Nephron (organoid): ENCODE data around the gene TEX35.

Source experiments
- H3K27ac Mint-ChIP-seq, 3 experiments: 2 replicates each; pipeline ENCODE4 v1.8.0; 2020; ENCODE audit warnings: mixed read lengths in 3 of 3, mild to moderate bottlenecking in 2 of 3, moderate library complexity in 1 of 3
- H3K27me3 Mint-ChIP-seq: 2 replicates; pipeline ENCODE4 v1.8.0; 2021; ENCODE audit warnings: low read depth, mild to moderate bottlenecking, moderate library complexity, mixed read lengths
- H3K36me3 Mint-ChIP-seq: 2 replicates; pipeline ENCODE4 v1.8.0; 2020; ENCODE audit warnings: low read depth, mixed read lengths
- H3K4me1 Mint-ChIP-seq: 2 replicates; pipeline ENCODE4 v1.8.0; 2020; ENCODE audit warnings: mixed read lengths
- H3K4me3 Mint-ChIP-seq, 3 experiments: 2 replicates each; pipeline ENCODE4 v1.8.0; 2020; ENCODE audit warnings: mild to moderate bottlenecking in 3 of 3, mixed read lengths in 3 of 3, moderate library complexity in 2 of 3
- H3K9me3 Mint-ChIP-seq: 2 replicates; pipeline ENCODE4 v1.8.0; 2020; ENCODE audit warnings: mixed read lengths
- TF ChIP-seq, protein P1 (sequence below), 3 experiments: fragments of 200-600 bp; sonication (generic); IDR thresholded peaks; one replicate each; pipeline ENCODE4 v1.5.0; 2021; ENCODE audit warnings: antibody characterized with exemption in 3 of 3; ENCODE audit not compliant: unreplicated experiment in 3 of 3

The TEX35 gene

DNA sequence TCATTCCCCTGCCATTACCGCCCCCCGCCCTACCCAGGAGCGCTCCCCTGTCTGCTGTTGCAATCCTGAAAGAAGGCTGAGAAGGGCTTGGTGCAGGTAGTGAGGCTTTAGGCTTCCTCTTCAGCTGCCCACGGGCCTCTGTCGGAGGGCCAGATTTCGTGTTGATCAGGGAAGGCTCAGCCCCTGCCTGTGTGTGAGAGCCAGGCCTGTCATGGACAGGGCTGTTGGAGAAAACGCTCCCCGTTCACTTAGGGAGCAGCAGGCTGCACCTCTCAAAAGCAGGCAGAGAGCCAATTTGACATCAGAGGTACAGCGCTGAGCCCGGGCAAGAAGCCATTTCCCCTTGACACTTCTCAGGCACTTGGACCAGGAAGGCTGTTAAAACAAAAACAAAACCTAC lies 19.0 kb downstream of the TEX35 start:
- H3K36me3 Mint-ChIP-seq = no peaks in the 10 kb centered on the region
- H3K27me3 Mint-ChIP-seq = peaks cover 13% of the 10 kb centered on the region
- H3K9me3 Mint-ChIP-seq = no peaks in the 10 kb centered on the region
- H3K4me3 Mint-ChIP-seq = no peak overlapping the region
- peaks cover 14% of the 10 kb centered on the region for H3K4me1 Mint-ChIP-seq
- peak overlapping the region in 1 of 3 experiments; percentile 10 for H3K27ac Mint-ChIP-seq
- TF ChIP-seq, protein P1, sequence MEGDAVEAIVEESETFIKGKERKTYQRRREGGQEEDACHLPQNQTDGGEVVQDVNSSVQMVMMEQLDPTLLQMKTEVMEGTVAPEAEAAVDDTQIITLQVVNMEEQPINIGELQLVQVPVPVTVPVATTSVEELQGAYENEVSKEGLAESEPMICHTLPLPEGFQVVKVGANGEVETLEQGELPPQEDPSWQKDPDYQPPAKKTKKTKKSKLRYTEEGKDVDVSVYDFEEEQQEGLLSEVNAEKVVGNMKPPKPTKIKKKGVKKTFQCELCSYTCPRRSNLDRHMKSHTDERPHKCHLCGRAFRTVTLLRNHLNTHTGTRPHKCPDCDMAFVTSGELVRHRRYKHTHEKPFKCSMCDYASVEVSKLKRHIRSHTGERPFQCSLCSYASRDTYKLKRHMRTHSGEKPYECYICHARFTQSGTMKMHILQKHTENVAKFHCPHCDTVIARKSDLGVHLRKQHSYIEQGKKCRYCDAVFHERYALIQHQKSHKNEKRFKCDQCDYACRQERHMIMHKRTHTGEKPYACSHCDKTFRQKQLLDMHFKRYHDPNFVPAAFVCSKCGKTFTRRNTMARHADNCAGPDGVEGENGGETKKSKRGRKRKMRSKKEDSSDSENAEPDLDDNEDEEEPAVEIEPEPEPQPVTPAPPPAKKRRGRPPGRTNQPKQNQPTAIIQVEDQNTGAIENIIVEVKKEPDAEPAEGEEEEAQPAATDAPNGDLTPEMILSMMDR (IDR thresholded peaks at IDR 0.05; ENCODE audit: unreplicated experiment in 3 of 3) = no peak

DNA sequence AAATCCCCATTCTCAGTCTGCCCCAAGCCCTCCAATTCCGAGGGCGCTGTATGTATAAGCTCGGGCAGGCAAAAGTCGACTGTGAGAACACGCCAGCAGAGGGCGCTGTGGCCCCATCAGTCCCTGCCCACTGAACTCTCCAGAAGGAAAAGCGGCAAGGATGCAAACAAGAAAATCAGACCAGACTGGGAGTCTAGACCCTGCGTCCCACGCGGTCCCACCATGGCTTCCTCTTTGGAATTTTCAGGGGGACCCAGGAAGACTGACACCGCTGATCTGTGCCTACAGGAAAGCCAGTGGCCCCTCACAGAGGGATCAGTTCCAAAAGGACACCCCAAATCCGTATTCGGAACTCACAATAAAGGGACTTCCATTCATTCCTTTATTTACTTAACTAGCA lies 19.5 kb downstream of the TEX35 start:
- Mint-ChIP-seq H3K36me3 (no peaks in the 10 kb centered on the region), H3K27me3 (peaks cover 18% of the 10 kb centered on the region), H3K9me3 (no peaks in the 10 kb centered on the region), H3K4me3 (no peak overlapping the region), H3K4me1 (peaks cover 20% of the 10 kb centered on the region), H3K27ac (peak overlapping the region in 2 of 3 experiments; percentile 9 to 10)
- TF ChIP-seq, protein P1 (IDR thresholded peaks at IDR 0.05; ENCODE audit: unreplicated experiment in 3 of 3) = peak; percentile 81 to 88 (median 83)

DNA sequence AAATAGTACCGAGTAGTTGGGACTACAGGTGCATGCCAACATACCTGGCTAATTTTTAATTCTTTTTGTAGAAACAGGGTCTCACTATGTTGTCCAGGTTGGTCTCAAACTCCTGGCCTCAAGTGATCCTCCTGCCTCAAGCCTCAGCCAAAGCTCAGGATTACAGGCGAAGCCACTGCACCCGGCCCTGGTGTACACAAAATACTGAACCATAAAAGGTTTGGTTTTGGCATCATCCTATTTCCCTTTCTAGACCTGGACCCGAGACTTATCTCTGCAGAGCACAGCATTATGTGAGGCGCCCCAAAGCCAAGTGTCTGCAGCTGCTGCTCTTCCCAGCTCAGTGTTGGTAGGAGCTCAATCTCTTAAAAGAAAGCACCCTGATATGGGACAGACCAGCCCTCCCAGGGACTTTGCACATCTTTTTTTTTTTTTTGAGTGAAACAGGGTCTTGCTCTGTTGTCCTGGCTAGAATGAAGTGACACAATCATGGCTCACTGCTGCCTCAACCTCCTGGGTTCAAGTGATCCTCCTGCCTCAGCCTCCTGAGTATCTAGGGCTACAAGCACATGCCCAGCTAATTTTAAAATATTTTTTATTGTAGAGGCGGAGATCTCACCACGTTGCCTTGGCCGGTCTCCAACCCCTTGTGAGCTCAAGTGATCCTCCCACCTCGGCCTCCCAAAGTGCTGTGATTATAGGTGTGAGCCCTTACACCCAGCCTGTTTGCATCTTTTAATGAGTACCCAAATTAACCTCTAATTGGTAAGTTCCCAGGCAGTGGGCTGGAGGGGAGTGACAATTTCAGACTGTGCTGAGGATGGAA lies 20.4 kb downstream of the TEX35 start:
- TF ChIP-seq, protein P1 (IDR thresholded peaks at IDR 0.05; ENCODE audit: unreplicated experiment in 3 of 3) = no peak
- no peaks in the 10 kb centered on the region for H3K9me3 Mint-ChIP-seq
- H3K36me3 Mint-ChIP-seq = no peaks in the 10 kb centered on the region

DNA sequence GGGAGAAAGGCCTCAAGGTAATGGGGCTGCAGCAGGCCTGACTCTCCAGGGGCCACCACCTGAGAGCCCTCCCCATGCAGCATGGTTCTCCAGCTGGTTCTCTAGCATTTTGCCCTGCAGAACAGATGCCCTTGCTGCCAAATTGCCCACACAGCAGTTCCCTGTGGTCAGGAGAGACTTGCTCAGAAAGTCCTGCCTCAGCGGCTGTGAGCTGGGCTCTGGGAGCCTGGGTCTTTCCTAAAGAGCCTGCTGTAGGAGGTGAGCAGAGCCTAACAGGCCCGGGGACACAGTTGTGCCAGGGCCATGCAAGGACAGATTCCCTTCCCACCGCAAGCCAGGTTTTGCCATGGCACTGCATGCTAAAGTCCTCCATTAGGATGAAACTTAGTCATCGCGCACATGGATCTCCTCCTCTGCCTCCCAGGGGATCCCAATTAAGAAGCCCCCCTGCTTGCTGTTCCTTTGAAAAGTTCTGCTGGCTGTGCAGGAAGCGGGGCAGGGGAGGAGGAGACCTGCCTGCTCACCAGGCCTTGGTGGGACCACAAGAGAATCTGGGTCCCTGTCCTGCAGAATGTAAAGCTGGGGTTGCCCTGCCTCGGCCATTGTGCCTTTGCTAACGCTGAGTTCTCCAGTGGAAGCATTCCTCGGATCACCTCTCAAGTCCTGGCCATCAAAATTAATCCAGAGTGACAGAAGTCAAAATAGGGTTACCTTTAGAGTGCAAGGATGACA lies 21.4 kb downstream of the TEX35 start:
- Mint-ChIP-seq H3K27ac (no peak overlapping the region), H3K4me1 (peaks cover 20% of the 10 kb centered on the region), H3K36me3 (no peaks in the 10 kb centered on the region), H3K27me3 (peaks cover 18% of the 10 kb centered on the region), H3K9me3 (no peaks in the 10 kb centered on the region), H3K4me3 (no peak overlapping the region)
- TF ChIP-seq, protein P1 (IDR thresholded peaks at IDR 0.05; ENCODE audit: unreplicated experiment in 3 of 3) = no peak

More for the DNA sequence above, 20.4 kb downstream of the TEX35 start:
- peaks cover 20% of the 10 kb centered on the region for H3K4me1 Mint-ChIP-seq
- no peak overlapping the region for H3K27ac Mint-ChIP-seq
- no peak overlapping the region for H3K4me3 Mint-ChIP-seq
- peaks cover 18% of the 10 kb centered on the region for H3K27me3 Mint-ChIP-seq

DNA sequence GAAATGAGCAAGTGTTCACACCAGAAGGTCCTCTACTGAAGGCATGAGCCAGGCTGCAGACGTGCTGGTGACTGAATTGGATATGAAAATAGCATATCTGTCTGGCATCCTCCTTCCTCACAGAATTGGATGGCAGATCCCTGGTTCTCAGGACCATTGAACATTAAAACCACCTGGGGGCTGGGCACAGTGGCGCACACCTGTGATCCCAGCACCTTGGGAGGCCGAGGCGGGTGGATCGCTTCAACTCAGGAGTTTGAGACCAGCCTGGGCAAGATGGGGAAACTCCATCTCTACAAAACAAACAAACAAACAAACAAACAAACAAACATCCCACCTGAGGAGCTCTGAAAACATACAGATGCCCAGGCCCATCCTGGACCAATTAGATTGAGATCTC lies 23.4 kb downstream of the TEX35 start:
- Mint-ChIP-seq H3K27ac (no peak overlapping the region), H3K9me3 (no peaks in the 10 kb centered on the region), H3K36me3 (no peaks in the 10 kb centered on the region), H3K27me3 (peaks cover 25% of the 10 kb centered on the region), H3K4me1 (peaks cover 14% of the 10 kb centered on the region), H3K4me3 (no peak overlapping the region)
- TF ChIP-seq, protein P1 (IDR thresholded peaks at IDR 0.05; ENCODE audit: unreplicated experiment in 3 of 3) = no peak
